Endothelial cell of umbilical vein (primary cell): Measurements from ENCODE around the gene ZNF219. TPM values are rescaled to one million over a fixed set of nuclear protein-coding genes. Genes with fewer than 3 reads are reported as not detected.

Experiments used
- BruUV-seq: library from RNA; stranded (reverse); fragments of 400-500 nt; replicated peaks from 2 replicates; lab custom pipeline; 2021; lab: Mats Ljungman, UMichigan
- CTCF ChIA-PET: fragments of 300-600, 350-600 bp; sonication (Branson Sonifier 250); formaldehyde crosslinking; loops from one replicate; lab custom pipeline; 2021; ENCODE audit warnings: antibody characterized with exemption, inconsistent platforms; lab: Charles Lee
- POLR2A ChIA-PET: fragments of 300-600, 350-600 bp; sonication (Branson Sonifier 250); formaldehyde crosslinking; loops from one replicate; lab custom pipeline; 2021; ENCODE audit warnings: antibody characterized with exemption, inconsistent platforms; lab: Charles Lee
- DNase-seq: peaks from one replicate; pipeline ENCODE4 v3.0.0-alpha.2; 2011; ENCODE audit warnings: low read depth, low spot score
- FAIRE-seq: peaks from 2 replicates; lab custom pipeline; 2011; peaks lifted over from hg19 to GRCh38; lab: Jason Lieb, UNC
- H2AFZ ChIP-seq: 2 replicates; pipeline ENCODE4 v1.6.0; 2012; ENCODE audit warnings: low read depth, low read length, control low read depth, inconsistent platforms
- H3K27ac ChIP-seq: 2 replicates; pipeline ENCODE4 v1.5.1; 2011; ENCODE audit warnings: low read depth, mild to moderate bottlenecking, control low read depth, low read length, moderate library complexity; ENCODE audit not compliant: insufficient read depth
- H3K27me3 ChIP-seq, 2 experiments: 2 replicates each; pipeline versions ENCODE4 v1.6.0 to v1.6.1; 2011; ENCODE audit warnings: low read length in 2 of 2, mixed read lengths in 1 of 2; ENCODE audit not compliant: control insufficient read depth in 2 of 2, insufficient read depth in 2 of 2
- H3K36me3 ChIP-seq, 2 experiments: 2 replicates in 1 of 2; 3 replicates in 1 of 2; pipeline ENCODE4 v1.5.1; 2011; ENCODE audit warnings: low read length in 2 of 2, mild to moderate bottlenecking in 1 of 2, moderate library complexity in 1 of 2; ENCODE audit not compliant: control insufficient read depth in 2 of 2, insufficient read depth in 2 of 2; ENCODE audit errors: extremely low read depth in 1 of 2
- H3K4me1 ChIP-seq: 3 replicates; pipeline ENCODE4 v1.5.1; 2011; ENCODE audit warnings: mild to moderate bottlenecking, low read length; ENCODE audit not compliant: control insufficient read depth, insufficient read depth; ENCODE audit errors: extremely low read depth
- H3K4me2 ChIP-seq: 2 replicates; pipeline ENCODE4 v1.6.1; 2011; ENCODE audit warnings: low read length, control low read depth, mixed read lengths; ENCODE audit not compliant: insufficient read depth
- H3K4me3 ChIP-seq, 3 experiments: fragments of 200-600 bp in 1 of 3; sonication (generic), shearing (Covaris generic) in 1 of 3; replicated peaks in 1 of 3; 2 replicates each; pipeline ENCODE4 v1.5.1; 2011 to 2016; ENCODE audit warnings: control low read depth in 3 of 3, low read length in 3 of 3, mild to moderate bottlenecking in 2 of 3, inconsistent platforms in 1 of 3, low read depth in 1 of 3, moderate library complexity in 1 of 3; ENCODE audit not compliant: insufficient read depth in 1 of 3
- H3K79me2 ChIP-seq: 2 replicates; pipeline ENCODE4 v1.6.0; 2012; ENCODE audit warnings: low read length, inconsistent platforms; ENCODE audit not compliant: control insufficient read depth, insufficient read depth
- H3K9ac ChIP-seq: replicated peaks from 2 replicates; pipeline ENCODE3; 2011; ENCODE audit warnings: low read length, control low read depth; ENCODE audit not compliant: insufficient read depth; ENCODE audit errors: extremely low read depth
- H3K9me1 ChIP-seq: replicated peaks from 3 replicates; pipeline ENCODE4 v1.6.0; 2011; ENCODE audit warnings: mild to moderate bottlenecking, low read length; ENCODE audit not compliant: control insufficient read depth, insufficient read depth; ENCODE audit errors: extremely low read depth
- H3K9me3 ChIP-seq: replicated peaks from 2 replicates; pipeline ENCODE4 v1.5.1; 2012; ENCODE audit warnings: low read length, inconsistent platforms; ENCODE audit not compliant: control insufficient read depth, insufficient read depth
- H4K20me1 ChIP-seq: replicated peaks from 2 replicates; pipeline ENCODE3; 2011; ENCODE audit warnings: mild to moderate bottlenecking, low read length; ENCODE audit not compliant: control insufficient read depth, insufficient read depth; ENCODE audit errors: extremely low read depth
- EZH2 ChIP-seq: IDR thresholded peaks from 2 replicates; pipeline ENCODE4 v1.6.1; 2012; ENCODE audit warnings: borderline replicate concordance, low read depth, mild to moderate bottlenecking, moderate library complexity, low read length, inconsistent platforms; ENCODE audit not compliant: severe bottlenecking
- FOS ChIP-seq: IDR thresholded peaks from 2 replicates; pipeline ENCODE4 v1.6.1; 2011; ENCODE audit warnings: mild to moderate bottlenecking, low read length, moderate library complexity, borderline replicate concordance; ENCODE audit not compliant: insufficient read depth
- GATA2 ChIP-seq: IDR thresholded peaks from 2 replicates; pipeline ENCODE4 v1.7.0; 2011; ENCODE audit warnings: low read depth, mild to moderate bottlenecking, moderate library complexity, mixed read lengths, low read length; ENCODE audit not compliant: insufficient read length, insufficient read depth
- JUN ChIP-seq: IDR thresholded peaks from 2 replicates; pipeline ENCODE4 v1.6.1; 2011; ENCODE audit warnings: borderline replicate concordance, low read depth; ENCODE audit not compliant: insufficient read length, insufficient read depth
- MYC ChIP-seq: IDR thresholded peaks from one replicate; pipeline ENCODE4 v1.6.1; 2011; ENCODE audit warnings: mild to moderate bottlenecking, low read depth, low read length
- POLR2A ChIP-seq: IDR thresholded peaks from 2 replicates; pipeline ENCODE4 v1.6.1; 2012; ENCODE audit warnings: low read depth, mild to moderate bottlenecking, control low read depth, low read length
- POLR2AphosphoS5 ChIP-seq: IDR thresholded peaks from 2 replicates; pipeline ENCODE4 v1.6.1; 2012; ENCODE audit warnings: low read depth, mild to moderate bottlenecking, control low read depth, low read length, moderate library complexity; ENCODE audit not compliant: insufficient read depth
- dilution Hi-C: fragments of 300-500 bp; cut with MboI; formaldehyde crosslinking; loops from one replicate; pipeline ENCODE4 v1.15.0; 2019; ENCODE audit warnings: low sequenced_read_pairs; ENCODE audit not compliant: extremely low pct_ligation_motif_present
- intact Hi-C: fragments of 100-400 bp; cut with micrococcal nuclease; formaldehyde crosslinking; loops from one replicate; pipeline ENCODE4 v1.10.0; 2022
- polyA plus RNA-seq, 4 experiments: library from polyadenylated mRNA; depleted of rRNA in 3 of 4; stranded (reverse) in 3 of 4; unstranded in 1 of 4; fragments of >200 nt; gene quantifications; 2 replicates each; pipeline versions ENCODE4 v1.2.1 to v1.2.3, GENCODE V29; 2011 to 2012; ENCODE audit warnings: missing spikeins in 1 of 4
- total RNA-seq: library from RNA; stranded (reverse); gene quantifications from 2 replicates; pipeline ENCODE4 v1.2.3, GENCODE V29; 2021
- TF ChIP-seq, protein P1 (sequence below), 2 donors: IDR thresholded peaks; 1 replicate in 1 of 2; 2 replicates in 1 of 2; pipeline ENCODE4 v1.5.1; 2011; ENCODE audit warnings: low read length in 2 of 2, mild to moderate bottlenecking in 2 of 2, moderate library complexity in 2 of 2, control low read depth in 1 of 2, inconsistent platforms in 1 of 2, low read depth in 1 of 2; ENCODE audit not compliant: insufficient read depth in 1 of 2; ENCODE audit errors: extremely low read depth in 1 of 2
- TF ChIP-seq, protein P2 (sequence below): IDR thresholded peaks from 2 replicates; pipeline ENCODE4 v1.6.1; 2011; ENCODE audit not compliant: insufficient read depth, insufficient read length

Gene ZNF219
- total and polyA plus RNA-seq, 2 donors (not counting 3 experiments of a cell fraction or from before 2014, with no cell fraction given) = 13.2 to 15.2 TPM

DNA sequence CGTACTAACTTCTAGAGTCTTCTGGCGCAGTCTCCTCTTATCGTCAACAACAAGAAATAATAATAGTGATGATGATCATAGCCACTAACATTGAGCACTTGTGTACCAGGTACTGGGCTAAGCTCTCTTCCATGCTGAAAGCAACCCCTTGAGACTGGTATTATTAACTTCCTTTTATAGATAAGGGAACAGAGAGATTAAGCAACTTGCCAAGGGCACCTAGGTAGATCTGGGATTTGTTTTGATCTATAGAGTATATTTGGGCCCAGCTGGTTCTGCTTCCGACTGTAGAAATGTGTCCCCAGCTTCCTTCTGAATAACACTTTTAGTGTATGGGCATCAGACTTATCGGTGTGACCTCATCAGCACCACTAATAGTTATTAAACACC is 1.1 kb upstream of the ZNF219 start:
- no peak overlapping the region for H3K4me2 ChIP-seq
- H4K20me1 ChIP-seq = no peaks in the 10 kb centered on the region
- H3K9me3 ChIP-seq = no peaks in the 10 kb centered on the region
- ChIA-PET POLR2A (no interaction called here), CTCF (interaction anchor here (1.1 to 1.2 kb wide), 2 partner anchors 31 to 85 kb away, joined by 3 read pairs; no protein-coding TSS in a partner anchor)
- H3K9me1 ChIP-seq = no peaks in the 10 kb centered on the region
- TF ChIP-seq JUN = no peak
- TF ChIP-seq MYC = no peak
- TF ChIP-seq POLR2AphosphoS5 = no peak
- no peak for TF ChIP-seq FOS
- no peak for TF ChIP-seq POLR2A
- no peak for TF ChIP-seq GATA2
- TF ChIP-seq, protein P1, sequence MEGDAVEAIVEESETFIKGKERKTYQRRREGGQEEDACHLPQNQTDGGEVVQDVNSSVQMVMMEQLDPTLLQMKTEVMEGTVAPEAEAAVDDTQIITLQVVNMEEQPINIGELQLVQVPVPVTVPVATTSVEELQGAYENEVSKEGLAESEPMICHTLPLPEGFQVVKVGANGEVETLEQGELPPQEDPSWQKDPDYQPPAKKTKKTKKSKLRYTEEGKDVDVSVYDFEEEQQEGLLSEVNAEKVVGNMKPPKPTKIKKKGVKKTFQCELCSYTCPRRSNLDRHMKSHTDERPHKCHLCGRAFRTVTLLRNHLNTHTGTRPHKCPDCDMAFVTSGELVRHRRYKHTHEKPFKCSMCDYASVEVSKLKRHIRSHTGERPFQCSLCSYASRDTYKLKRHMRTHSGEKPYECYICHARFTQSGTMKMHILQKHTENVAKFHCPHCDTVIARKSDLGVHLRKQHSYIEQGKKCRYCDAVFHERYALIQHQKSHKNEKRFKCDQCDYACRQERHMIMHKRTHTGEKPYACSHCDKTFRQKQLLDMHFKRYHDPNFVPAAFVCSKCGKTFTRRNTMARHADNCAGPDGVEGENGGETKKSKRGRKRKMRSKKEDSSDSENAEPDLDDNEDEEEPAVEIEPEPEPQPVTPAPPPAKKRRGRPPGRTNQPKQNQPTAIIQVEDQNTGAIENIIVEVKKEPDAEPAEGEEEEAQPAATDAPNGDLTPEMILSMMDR (IDR thresholded peaks at IDR 0.05; ENCODE audit: extremely low read depth in 1 of 2, insufficient read depth in 1 of 2, low read depth in 1 of 2, low read length in 2 of 2) = no peak
- no peak for TF ChIP-seq EZH2
- TF ChIP-seq, protein P2, sequence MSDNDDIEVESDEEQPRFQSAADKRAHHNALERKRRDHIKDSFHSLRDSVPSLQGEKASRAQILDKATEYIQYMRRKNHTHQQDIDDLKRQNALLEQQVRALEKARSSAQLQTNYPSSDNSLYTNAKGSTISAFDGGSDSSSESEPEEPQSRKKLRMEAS = no peak
- H3K27me3 ChIP-seq = peaks cover 12 to 26% of the 10 kb centered on the region in 2 experiments
- dilution Hi-C loops (no loop called here), intact Hi-C loops (no loop called here)
- no peak overlapping the region for H2AFZ ChIP-seq
- no peak overlapping the region for H3K4me3 ChIP-seq
- no peak overlapping the region for H3K9ac ChIP-seq
- DNase-seq = no peak
- no peaks in the 10 kb centered on the region for H3K36me3 ChIP-seq
- BruUV-seq = no TSS peak
- H3K79me2 ChIP-seq = no peaks in the 10 kb centered on the region
- H3K27ac ChIP-seq = no peak overlapping the region
- no peak for FAIRE-seq
- H3K4me1 ChIP-seq = peaks cover 19% of the 10 kb centered on the region
